Liver (tissue), 9 donors: Measurements from ENCODE around the gene PLCB4. TPM values are rescaled to one million over a fixed set of nuclear protein-coding genes. Genes with fewer than 3 reads are reported as not detected.

ENCODE experiments used
- DNase-seq: peaks from one replicate; pipeline ENCODE4 v3.0.0-alpha.2; 2017; ENCODE audit warnings: low spot score
- H3K27ac ChIP-seq, 2 donors: one replicate each; pipeline ENCODE4 v1.7.0; 2013; ENCODE audit warnings: inconsistent platforms in 2 of 2, low read length in 2 of 2, control low read depth in 1 of 2, low read depth in 1 of 2, mild to moderate bottlenecking in 1 of 2
- H3K27me3 ChIP-seq, 4 donors: one replicate each; pipeline versions ENCODE4 v1.6.1 to v1.7.0; 2013; ENCODE audit warnings: low read length in 3 of 4, inconsistent platforms in 1 of 4, mild to moderate bottlenecking in 1 of 4, moderate library complexity in 1 of 4; ENCODE audit not compliant: control insufficient read depth in 4 of 4, insufficient read depth in 4 of 4
- H3K36me3 ChIP-seq, 4 donors: one replicate each; pipeline versions ENCODE4 v1.6.1 to v1.7.0; 2013; ENCODE audit warnings: low read length in 3 of 4, mild to moderate bottlenecking in 3 of 4, low read depth in 1 of 4, moderate library complexity in 1 of 4; ENCODE audit not compliant: control insufficient read depth in 4 of 4, insufficient read depth in 3 of 4
- H3K4me1 ChIP-seq, 4 donors: one replicate each; pipeline versions ENCODE4 v1.6.1 to v1.7.0; 2013; ENCODE audit warnings: low read length in 3 of 4, mild to moderate bottlenecking in 3 of 4, moderate library complexity in 1 of 4; ENCODE audit not compliant: control insufficient read depth in 4 of 4, insufficient read depth in 4 of 4
- H3K4me3 ChIP-seq, 3 donors: one replicate each; pipeline versions ENCODE4 v1.6.1 to v1.7.0; 2013; ENCODE audit warnings: low read length in 3 of 3, control low read depth in 1 of 3, low read depth in 1 of 3, mild to moderate bottlenecking in 1 of 3
- H3K9ac ChIP-seq, 2 donors: one replicate each; pipeline ENCODE4 v1.7.0; 2013; ENCODE audit warnings: low read length in 2 of 2, mild to moderate bottlenecking in 2 of 2, moderate library complexity in 2 of 2, control low read depth in 1 of 2, low read depth in 1 of 2
- H3K9me3 ChIP-seq, 4 donors: one replicate each; pipeline versions ENCODE4 v1.6.1 to v1.7.0; 2013; ENCODE audit warnings: low read length in 3 of 4; ENCODE audit not compliant: control insufficient read depth in 4 of 4
- EGR1 ChIP-seq, 2 donors: IDR thresholded peaks; 2 replicates each; pipeline ENCODE4 v1.6.1; 2016 to 2018; ENCODE audit warnings: antibody characterized with exemption in 2 of 2, low read depth in 2 of 2
- FOXA1 ChIP-seq: IDR thresholded peaks from 2 replicates; pipeline ENCODE4 v1.6.1; 2016; ENCODE audit warnings: antibody characterized with exemption
- FOXA2 ChIP-seq: IDR thresholded peaks from 2 replicates; pipeline ENCODE4 v1.6.1; 2016; ENCODE audit warnings: antibody characterized with exemption
- GABPA ChIP-seq, 2 donors: IDR thresholded peaks in 1 of 2; conservative IDR thresholded peaks in 1 of 2; 2 replicates each; pipeline ENCODE4 v1.6.1; 2016; ENCODE audit warnings: antibody characterized with exemption in 2 of 2, mild to moderate bottlenecking in 1 of 2, moderate library complexity in 1 of 2
- HNF4G ChIP-seq: IDR thresholded peaks from 2 replicates; pipeline ENCODE4 v1.6.1; 2016; ENCODE audit warnings: antibody characterized with exemption
- JUND ChIP-seq, 2 donors: IDR thresholded peaks; 2 replicates each; pipeline ENCODE4 v1.6.1; 2016; ENCODE audit warnings: antibody characterized with exemption in 2 of 2
- NR2F2 ChIP-seq: IDR thresholded peaks from 2 replicates; pipeline ENCODE4 v1.6.1; 2016; ENCODE audit warnings: antibody characterized with exemption
- RAD21 ChIP-seq, 2 donors: IDR thresholded peaks; 2 replicates each; pipeline ENCODE4 v1.6.1; 2016; ENCODE audit warnings: antibody characterized with exemption in 2 of 2, mild to moderate bottlenecking in 2 of 2
- RXRA ChIP-seq, 2 donors: IDR thresholded peaks; 2 replicates each; pipeline ENCODE4 v1.6.1; 2017 to 2018; ENCODE audit warnings: antibody characterized with exemption in 2 of 2, mild to moderate bottlenecking in 1 of 2
- SP1 ChIP-seq: IDR thresholded peaks from 2 replicates; pipeline ENCODE4 v1.6.1; 2018; ENCODE audit warnings: antibody characterized with exemption, mild to moderate bottlenecking
- TAF1 ChIP-seq: conservative IDR thresholded peaks from 2 replicates; pipeline ENCODE4 v1.6.1; 2016; ENCODE audit warnings: antibody characterized with exemption, mild to moderate bottlenecking
- WGBS: extraction: QIAGEN DNeasy Blood & Tissue Kit; methylation state at CpG from one replicate; pipeline ENCODE4 v1.1.7; 2013; 5-methylcytosine and 5-hydroxymethylcytosine counted together
- polyA plus RNA-seq, 2 donors: library from polyadenylated mRNA; stranded (reverse) in 1 of 2; unstranded in 1 of 2; fragments of 200-250 nt in 1 of 2; fragments of >200 nt in 1 of 2; fragmentation: Nextera tagmentation in 1 of 2; extraction: Ambion mirVana in 1 of 2; gene quantifications; one replicate each; pipeline versions ENCODE4 v1.2.1 to v1.2.3, GENCODE V29; 2013 to 2015
- total RNA-seq, 2 donors: library from RNA; depleted of rRNA; stranded (reverse); fragments of >200 nt; gene quantifications; one replicate each; pipeline ENCODE4 v1.2.3, GENCODE V29; 2014
- TF ChIP-seq, protein P1 (sequence below): IDR thresholded peaks from 2 replicates; pipeline ENCODE4 v1.6.1; 2016; ENCODE audit warnings: antibody characterized with exemption, mild to moderate bottlenecking
- TF ChIP-seq, protein P2 (sequence below): IDR thresholded peaks from 2 replicates; pipeline ENCODE4 v1.6.1; 2016; ENCODE audit warnings: antibody characterized with exemption
- TF ChIP-seq, protein P3 (sequence below): IDR thresholded peaks from 2 replicates; pipeline ENCODE4 v1.6.1; 2016; ENCODE audit warnings: antibody characterized with exemption
- TF ChIP-seq, protein P4 (sequence below): fragments of 150-350 bp; IDR thresholded peaks from 2 replicates; pipeline ENCODE4 v1.5.1; 2017; ENCODE audit warnings: improper control_type of control experiment, low read depth, low read length; ENCODE audit not compliant: missing input control
- TF ChIP-seq, protein P5 (sequence below): IDR thresholded peaks from 2 replicates; pipeline ENCODE4 v1.6.1; 2016; ENCODE audit warnings: antibody characterized with exemption
- donor health status: healthy.
- donor health status: healthy.
- donor health status: healthy.
- donor health status: healthy.
- donor health status: healthy.

Gene PLCB4
- total and polyA plus RNA-seq, 4 donors = 0.14 to 0.67 (median 0.30) TPM

DNA sequence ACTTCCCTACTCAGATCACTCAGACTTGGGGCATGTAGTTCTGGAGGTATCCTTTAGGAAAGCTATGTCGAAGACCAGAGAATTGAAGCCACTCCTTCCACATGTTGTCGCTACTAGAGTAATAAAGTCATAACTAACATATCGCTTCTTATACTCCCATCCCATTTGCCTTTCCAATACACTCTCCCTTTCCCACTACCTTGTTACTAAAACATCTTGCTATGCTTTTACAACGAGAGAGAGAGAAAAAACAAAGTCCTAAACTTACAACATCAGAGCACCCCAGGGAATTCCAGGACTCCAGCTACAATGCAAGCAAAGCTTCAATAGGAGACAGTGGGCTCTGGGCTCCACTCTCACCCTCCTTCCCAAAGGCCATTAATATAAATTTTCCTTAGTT is 440.4 kb downstream of the PLCB4 start:
- no peak for DNase-seq
- H3K9ac ChIP-seq = no peak overlapping the region
- 15% methylated on average over 4 of the region's 4 CpGs for WGBS
- no peak overlapping the region for H3K27ac ChIP-seq
- H3K27me3 ChIP-seq = peaks cover 2 to 8% (median 7%) of the 10 kb centered on the region in 4 donors
- no peak for TF ChIP-seq TAF1
- no peak for TF ChIP-seq GABPA (IDR thresholded peaks at IDR 0.05 in 1 of 2, conservative IDR thresholded peaks at IDR 0.05 in 1 of 2)
- no peak for TF ChIP-seq HNF4G
- TF ChIP-seq, protein P1, sequence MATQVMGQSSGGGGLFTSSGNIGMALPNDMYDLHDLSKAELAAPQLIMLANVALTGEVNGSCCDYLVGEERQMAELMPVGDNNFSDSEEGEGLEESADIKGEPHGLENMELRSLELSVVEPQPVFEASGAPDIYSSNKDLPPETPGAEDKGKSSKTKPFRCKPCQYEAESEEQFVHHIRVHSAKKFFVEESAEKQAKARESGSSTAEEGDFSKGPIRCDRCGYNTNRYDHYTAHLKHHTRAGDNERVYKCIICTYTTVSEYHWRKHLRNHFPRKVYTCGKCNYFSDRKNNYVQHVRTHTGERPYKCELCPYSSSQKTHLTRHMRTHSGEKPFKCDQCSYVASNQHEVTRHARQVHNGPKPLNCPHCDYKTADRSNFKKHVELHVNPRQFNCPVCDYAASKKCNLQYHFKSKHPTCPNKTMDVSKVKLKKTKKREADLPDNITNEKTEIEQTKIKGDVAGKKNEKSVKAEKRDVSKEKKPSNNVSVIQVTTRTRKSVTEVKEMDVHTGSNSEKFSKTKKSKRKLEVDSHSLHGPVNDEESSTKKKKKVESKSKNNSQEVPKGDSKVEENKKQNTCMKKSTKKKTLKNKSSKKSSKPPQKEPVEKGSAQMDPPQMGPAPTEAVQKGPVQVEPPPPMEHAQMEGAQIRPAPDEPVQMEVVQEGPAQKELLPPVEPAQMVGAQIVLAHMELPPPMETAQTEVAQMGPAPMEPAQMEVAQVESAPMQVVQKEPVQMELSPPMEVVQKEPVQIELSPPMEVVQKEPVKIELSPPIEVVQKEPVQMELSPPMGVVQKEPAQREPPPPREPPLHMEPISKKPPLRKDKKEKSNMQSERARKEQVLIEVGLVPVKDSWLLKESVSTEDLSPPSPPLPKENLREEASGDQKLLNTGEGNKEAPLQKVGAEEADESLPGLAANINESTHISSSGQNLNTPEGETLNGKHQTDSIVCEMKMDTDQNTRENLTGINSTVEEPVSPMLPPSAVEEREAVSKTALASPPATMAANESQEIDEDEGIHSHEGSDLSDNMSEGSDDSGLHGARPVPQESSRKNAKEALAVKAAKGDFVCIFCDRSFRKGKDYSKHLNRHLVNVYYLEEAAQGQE = no peak
- TF ChIP-seq, protein P2, sequence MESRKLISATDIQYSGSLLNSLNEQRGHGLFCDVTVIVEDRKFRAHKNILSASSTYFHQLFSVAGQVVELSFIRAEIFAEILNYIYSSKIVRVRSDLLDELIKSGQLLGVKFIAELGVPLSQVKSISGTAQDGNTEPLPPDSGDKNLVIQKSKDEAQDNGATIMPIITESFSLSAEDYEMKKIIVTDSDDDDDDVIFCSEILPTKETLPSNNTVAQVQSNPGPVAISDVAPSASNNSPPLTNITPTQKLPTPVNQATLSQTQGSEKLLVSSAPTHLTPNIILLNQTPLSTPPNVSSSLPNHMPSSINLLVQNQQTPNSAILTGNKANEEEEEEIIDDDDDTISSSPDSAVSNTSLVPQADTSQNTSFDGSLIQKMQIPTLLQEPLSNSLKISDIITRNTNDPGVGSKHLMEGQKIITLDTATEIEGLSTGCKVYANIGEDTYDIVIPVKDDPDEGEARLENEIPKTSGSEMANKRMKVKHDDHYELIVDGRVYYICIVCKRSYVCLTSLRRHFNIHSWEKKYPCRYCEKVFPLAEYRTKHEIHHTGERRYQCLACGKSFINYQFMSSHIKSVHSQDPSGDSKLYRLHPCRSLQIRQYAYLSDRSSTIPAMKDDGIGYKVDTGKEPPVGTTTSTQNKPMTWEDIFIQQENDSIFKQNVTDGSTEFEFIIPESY = no peak
- no peak for TF ChIP-seq JUND (IDR thresholded peaks at IDR 0.05)
- TF ChIP-seq, protein P3, sequence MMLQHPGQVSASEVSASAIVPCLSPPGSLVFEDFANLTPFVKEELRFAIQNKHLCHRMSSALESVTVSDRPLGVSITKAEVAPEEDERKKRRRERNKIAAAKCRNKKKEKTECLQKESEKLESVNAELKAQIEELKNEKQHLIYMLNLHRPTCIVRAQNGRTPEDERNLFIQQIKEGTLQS = no peak
- TF ChIP-seq EGR1 (IDR thresholded peaks at IDR 0.05; ENCODE audit: low read depth in 2 of 2) = no peak
- TF ChIP-seq FOXA1 = no peak
- TF ChIP-seq, protein P4, sequence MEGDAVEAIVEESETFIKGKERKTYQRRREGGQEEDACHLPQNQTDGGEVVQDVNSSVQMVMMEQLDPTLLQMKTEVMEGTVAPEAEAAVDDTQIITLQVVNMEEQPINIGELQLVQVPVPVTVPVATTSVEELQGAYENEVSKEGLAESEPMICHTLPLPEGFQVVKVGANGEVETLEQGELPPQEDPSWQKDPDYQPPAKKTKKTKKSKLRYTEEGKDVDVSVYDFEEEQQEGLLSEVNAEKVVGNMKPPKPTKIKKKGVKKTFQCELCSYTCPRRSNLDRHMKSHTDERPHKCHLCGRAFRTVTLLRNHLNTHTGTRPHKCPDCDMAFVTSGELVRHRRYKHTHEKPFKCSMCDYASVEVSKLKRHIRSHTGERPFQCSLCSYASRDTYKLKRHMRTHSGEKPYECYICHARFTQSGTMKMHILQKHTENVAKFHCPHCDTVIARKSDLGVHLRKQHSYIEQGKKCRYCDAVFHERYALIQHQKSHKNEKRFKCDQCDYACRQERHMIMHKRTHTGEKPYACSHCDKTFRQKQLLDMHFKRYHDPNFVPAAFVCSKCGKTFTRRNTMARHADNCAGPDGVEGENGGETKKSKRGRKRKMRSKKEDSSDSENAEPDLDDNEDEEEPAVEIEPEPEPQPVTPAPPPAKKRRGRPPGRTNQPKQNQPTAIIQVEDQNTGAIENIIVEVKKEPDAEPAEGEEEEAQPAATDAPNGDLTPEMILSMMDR = no peak
- TF ChIP-seq RAD21 (IDR thresholded peaks at IDR 0.05) = no peak
- TF ChIP-seq, protein P5, sequence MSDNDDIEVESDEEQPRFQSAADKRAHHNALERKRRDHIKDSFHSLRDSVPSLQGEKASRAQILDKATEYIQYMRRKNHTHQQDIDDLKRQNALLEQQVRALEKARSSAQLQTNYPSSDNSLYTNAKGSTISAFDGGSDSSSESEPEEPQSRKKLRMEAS = no peak
- TF ChIP-seq SP1 = no peak
- no peaks in the 10 kb centered on the region for H3K36me3 ChIP-seq
- H3K4me1 ChIP-seq = peaks cover 0 to 2% (median 0%) of the 10 kb centered on the region in 4 donors
- H3K9me3 ChIP-seq = no peaks in the 10 kb centered on the region
- H3K4me3 ChIP-seq = no peak overlapping the region

DNA sequence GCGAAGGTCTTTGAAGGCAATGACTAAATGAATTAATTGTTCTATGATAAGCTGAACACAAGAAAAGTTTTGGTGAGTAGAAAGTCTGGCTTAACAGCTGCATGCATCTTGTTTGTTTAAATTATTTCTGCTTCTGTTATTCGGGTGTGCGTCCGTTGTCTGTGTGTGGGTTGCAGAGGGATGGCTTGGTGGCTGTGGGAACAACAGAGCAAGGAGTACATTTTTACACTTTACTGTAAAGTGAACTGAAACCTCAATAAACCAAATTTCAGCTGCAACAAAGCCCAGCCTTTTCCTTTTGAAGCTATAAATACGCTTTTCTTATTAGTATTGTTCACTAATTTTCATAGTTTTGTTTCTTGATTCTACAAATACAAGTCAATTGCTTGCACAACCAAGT is 442.0 kb downstream of the PLCB4 start:
- no peak overlapping the region for H3K9ac ChIP-seq
- H3K36me3 ChIP-seq = no peaks in the 10 kb centered on the region
- H3K4me3 ChIP-seq = no peak overlapping the region
- H3K9me3 ChIP-seq = no peaks in the 10 kb centered on the region
- peaks cover 0 to 9% (median 1%) of the 10 kb centered on the region in 4 donors for H3K4me1 ChIP-seq
- H3K27me3 ChIP-seq = peaks cover 0 to 18% (median 9%) of the 10 kb centered on the region in 4 donors
- no peak overlapping the region for H3K27ac ChIP-seq
- DNase-seq = no peak
- WGBS = 50% methylated on average over 5 of the region's 5 CpGs
- TF ChIP-seq NR2F2 (no peak), JUND (IDR thresholded peaks at IDR 0.05) (no peak), SP1 (no peak), GABPA (IDR thresholded peaks at IDR 0.05 in 1 of 2, conservative IDR thresholded peaks at IDR 0.05 in 1 of 2) (no peak), RXRA (IDR thresholded peaks at IDR 0.05) (no peak), EGR1 (IDR thresholded peaks at IDR 0.05; ENCODE audit: low read depth in 2 of 2) (no peak), FOXA2 (no peak)
- TF ChIP-seq, protein P2 = no peak
- TF ChIP-seq, protein P4 = no peak
- TF ChIP-seq, protein P5 = no peak
